K562 (cell line): ENCODE data around the gene UBR3. TPM values are rescaled to one million over a fixed set of nuclear protein-coding genes. Genes with fewer than 3 reads are reported as not detected.

ENCODE experiments used
- CEBPG ChIP-seq, 3 experiments: fragments of 200-800 bp in 1 of 3; sonication (Bioruptor generic) in 1 of 3; sonication (generic) in 1 of 3; formaldehyde crosslinking in 1 of 3; IDR thresholded peaks in 2 of 3; conservative IDR thresholded peaks in 1 of 3; 2 replicates each; pipeline versions ENCODE4 v1.6.1 to v1.8.0; 2016 to 2022; ENCODE audit warnings: missing compliant biosample characterization in 2 of 3, missing genetic modification characterization in 2 of 3, mild to moderate bottlenecking in 1 of 3, missing genetic modification reagents in 1 of 3
- CHD1 ChIP-seq: fragments of 200-600 bp; sonication (generic); IDR thresholded peaks from one replicate; pipeline ENCODE4 v1.6.1; 2012; ENCODE audit warnings: mild to moderate bottlenecking, moderate library complexity, low read length, inconsistent platforms
- ETV5 ChIP-seq: sonication (generic); formaldehyde crosslinking; IDR thresholded peaks from 2 replicates; pipeline ENCODE4 v1.4.0; 2020; ENCODE audit warnings: low read depth, mild to moderate bottlenecking, missing genetic modification reagents
- ETV6 ChIP-seq, 3 experiments: fragments of 150-350 bp in 1 of 3; sonication (generic) in 1 of 3; formaldehyde crosslinking in 1 of 3; IDR thresholded peaks; 2 replicates each; pipeline versions ENCODE4 v1.6.1 to v1.8.0; 2014 to 2022; ENCODE audit warnings: borderline replicate concordance in 2 of 3, low read depth in 2 of 3, antibody characterized with exemption in 1 of 3, low read length in 1 of 3, mild to moderate bottlenecking in 1 of 3, missing genetic modification reagents in 1 of 3
- HMBOX1 ChIP-seq: sonication (generic); IDR thresholded peaks from 2 replicates; pipeline ENCODE4 v1.6.1; 2016
- HOXB6 ChIP-seq: fragments of 250-450 bp; sonication (Bioruptor Pico); IDR thresholded peaks from 2 replicates; pipeline ENCODE4 v1.5.1; 2022; ENCODE audit warnings: mild to moderate bottlenecking, borderline replicate concordance
- KAT2B ChIP-seq: IDR thresholded peaks from one replicate; pipeline ENCODE4 v1.6.1; 2012; ENCODE audit warnings: low read depth, mild to moderate bottlenecking, control low read depth, inconsistent platforms, low read length, moderate library complexity
- L3MBTL2 ChIP-seq: fragments of 450-650 bp; IDR thresholded peaks from 2 replicates; pipeline ENCODE4 v1.6.1; 2016; ENCODE audit warnings: mild to moderate bottlenecking, moderate library complexity
- MECOM ChIP-seq: fragments of 250-450 bp; sonication (Bioruptor Pico); IDR thresholded peaks from 2 replicates; pipeline ENCODE4 v1.8.0; 2022; ENCODE audit warnings: inconsistent platforms
- NR2C1 ChIP-seq, 2 experiments: fragments of 450-650 bp; IDR thresholded peaks; 2 replicates each; pipeline ENCODE4 v1.6.1; 2017; ENCODE audit warnings: mild to moderate bottlenecking in 2 of 2, antibody characterized with exemption in 1 of 2, inconsistent platforms in 1 of 2, missing compliant biosample characterization in 1 of 2, missing genetic modification characterization in 1 of 2
- OTX1 ChIP-seq: fragments of 450-650 bp; formaldehyde crosslinking; IDR thresholded peaks from 2 replicates; pipeline ENCODE4 v1.4.0; 2022; ENCODE audit warnings: mild to moderate bottlenecking
- PHTF2 ChIP-seq: fragments of 250-450 bp; sonication (Bioruptor Pico); IDR thresholded peaks from 2 replicates; pipeline ENCODE4 v1.5.0; 2021; ENCODE audit warnings: mild to moderate bottlenecking
- POLR2AphosphoS5 ChIP-seq: IDR thresholded peaks from 2 replicates; pipeline ENCODE4 v1.6.1; 2011; ENCODE audit warnings: mild to moderate bottlenecking, low read depth, low read length, moderate library complexity; ENCODE audit not compliant: control insufficient read depth, insufficient read depth
- POLR2G ChIP-seq: fragments of 200-400 bp; formaldehyde crosslinking; IDR thresholded peaks from 2 replicates; pipeline ENCODE4 v1.6.1; 2017; ENCODE audit warnings: low read depth, mild to moderate bottlenecking, antibody characterized with exemption, low read length, moderate library complexity
- RFX1 ChIP-seq: fragments of 450-650 bp; IDR thresholded peaks from 2 replicates; pipeline ENCODE4 v1.6.1; 2016; ENCODE audit warnings: mild to moderate bottlenecking, moderate library complexity
- RUNX1 ChIP-seq: sonication (generic); IDR thresholded peaks from 2 replicates; pipeline ENCODE4 v1.6.1; 2016; ENCODE audit warnings: antibody characterized with exemption, low read depth
- SP1 ChIP-seq: sonication (generic); formaldehyde crosslinking; IDR thresholded peaks from 2 replicates; pipeline ENCODE4 v1.8.1; 2022; ENCODE audit warnings: mild to moderate bottlenecking, missing genetic modification reagents
- SREBF1 ChIP-seq: fragments of 150-350 bp; IDR thresholded peaks from 2 replicates; pipeline ENCODE4 v1.6.1; 2014; ENCODE audit warnings: antibody characterized with exemption, low read depth, low read length, borderline replicate concordance
- TRIM24 ChIP-seq, 2 experiments: fragments of 450-650 bp; IDR thresholded peaks; 2 replicates each; pipeline ENCODE4 v1.6.1; 2016
- ZKSCAN1 ChIP-seq: fragments of 150-350 bp; IDR thresholded peaks from 2 replicates; pipeline ENCODE4 v1.6.1; 2016; ENCODE audit warnings: low read depth, low read length
- ZNF134 ChIP-seq: fragments of 250-450 bp; sonication (Bioruptor Pico); conservative IDR thresholded peaks from 2 replicates; pipeline ENCODE4 v1.4.0; 2020
- ZNF143 ChIP-seq: sonication (generic); formaldehyde crosslinking; IDR thresholded peaks from 2 replicates; pipeline ENCODE4 v1.9.0; 2022; ENCODE audit warnings: mild to moderate bottlenecking, missing genetic modification reagents
- ZNF398 ChIP-seq: fragments of 250-450 bp; sonication (Bioruptor Pico); IDR thresholded peaks from 2 replicates; pipeline ENCODE4 v1.8.0; 2021; ENCODE audit warnings: moderate library complexity, mild to moderate bottlenecking, inconsistent platforms
- ZNF561 ChIP-seq: fragments of 450-650 bp; formaldehyde crosslinking; conservative IDR thresholded peaks from 2 replicates; pipeline ENCODE4 v1.4.0; 2020; ENCODE audit warnings: mild to moderate bottlenecking, moderate library complexity
- ZNF717 ChIP-seq: fragments of 250-450 bp; sonication (Bioruptor Pico); IDR thresholded peaks from 2 replicates; pipeline ENCODE4 v1.5.0; 2021
- polyA plus RNA-seq, 8 experiments: library from polyadenylated mRNA; depleted of rRNA in 4 of 8; stranded (reverse) in 5 of 8; unstranded in 3 of 8; fragments of >200 nt; fragmentation: Nextera tagmentation in 2 of 8; fragmentation: Illumina TruSeq in 1 of 8; extraction: Ambion mirVana in 2 of 8; extraction: Trizol in 1 of 8; gene quantifications; 2 replicates each; pipeline versions ENCODE4 v1.2.1 to v1.2.3, GENCODE V29; 2011 to 2014; ENCODE audit warnings: inconsistent platforms in 1 of 8, missing spikeins in 1 of 8
- total RNA-seq, 7 experiments: library from RNA; depleted of rRNA in 6 of 7; stranded (reverse); fragments of >200 nt in 6 of 7; fragmentation: Illumina TruSeq in 2 of 7; extraction: Trizol in 2 of 7; gene quantifications; 2 replicates each; pipeline versions ENCODE4 v1.2.1 to v1.2.3, GENCODE V29; 2011 to 2021; ENCODE audit warnings: low replicate concordance in 1 of 7

The UBR3 gene
- total and polyA plus RNA-seq, 9 of the 15 experiments (the other 6 are each of a cell fraction or from before 2014, with no cell fraction given), result 14.4 to 63.5 (median 40.4) TPM

GRCh38 chr2:169824373-169825333 lies 2.6 kb upstream of the UBR3 start, which contains the start of gene METTL5 (continued):
- TF ChIP-seq NR2C1 (IDR thresholded peaks at IDR 0.05) (peak; percentile 10; the same call in 1 of the 2 replicates), NR2C1 (tag; IDR thresholded peaks at IDR 0.05) (peak; percentile 34; the same call in 1 of the 2 replicates), POLR2AphosphoS5 (peak; percentile 84), SP1 (peak; percentile 71), L3MBTL2 (peak; percentile 97), HOXB6 (no peak), OTX1 (CRISPR knock-in tag) (no peak), ZNF143 (CRISPR knock-in tag) (no peak), PHTF2 (CRISPR knock-in tag) (no peak), ZNF561 (CRISPR knock-in tag) (no peak), CHD1 (no peak), POLR2G (peak; percentile 96), ZNF134 (CRISPR knock-in tag) (no peak), HMBOX1 (no peak; the same call in 1 of the 2 replicates), CEBPG (CRISPR knock-in tag; IDR thresholded peaks at IDR 0.05) (peak; percentile 57; the same call in 1 of the 2 replicates), CEBPG (tag; conservative IDR thresholded peaks at IDR 0.05 in 1 of 2, IDR thresholded peaks at IDR 0.05 in 1 of 2) (no peak), ZNF717 (CRISPR knock-in tag) (no peak), ZNF398 (CRISPR knock-in tag) (no peak), ETV6 (IDR thresholded peaks at IDR 0.05; ENCODE audit: borderline replicate concordance in 1 of 2, low read depth in 2 of 2, low read length in 1 of 2) (0 out of 4 replicates have a peak, but pooled peaks have one; percentile 9 to 36), ETV6 (CRISPR knock-in tag; IDR thresholded peaks at IDR 0.05; ENCODE audit: borderline replicate concordance) (peak; percentile 91; the same call in 1 of the 2 replicates), ZKSCAN1 (no peak), KAT2B (no peak), RFX1 (no peak), SREBF1 (no peak), TRIM24 (IDR thresholded peaks at IDR 0.05) (peak in 1 of 2 experiments; percentile 19; a peak in 1 of 4 replicates), RUNX1 (no peak), ETV5 (peak; percentile 97), MECOM (CRISPR knock-in tag) (no peak)
